HT-29 (cell line): ENCODE measurements around the gene ATRX. TPM values are rescaled to one million over a fixed set of nuclear protein-coding genes. Genes with fewer than 3 reads are reported as not detected.
"Not testable (repeated sequence)": the region's sequence is repeated elsewhere in the genome, so short reads cannot be mapped to it uniquely, and the experiment has no call there.

Source experiments
- DNase-seq: peaks from one replicate; pipeline ENCODE4 v3.0.0-alpha.2; 2015; ENCODE audit warnings: low spot score
- total RNA-seq: library from RNA; depleted of rRNA; stranded (reverse); fragments of >200 nt; shearing (Covaris generic); gene quantifications from 2 replicates; pipeline ENCODE4 v1.2.3, GENCODE V29; 2014

ATRX gene
- total RNA-seq, 1 experiment from 2014 or later, result 52.4 TPM

GRCh38 chrX:77731821-77732419 is 54.1 kb downstream of the ATRX start:
- no peak for DNase-seq

- not testable (repeated sequence) for DNase-seq
Observed at GRCh38 chrX:77726095-77726494, 59.9 kb downstream of the ATRX start.

DNA sequence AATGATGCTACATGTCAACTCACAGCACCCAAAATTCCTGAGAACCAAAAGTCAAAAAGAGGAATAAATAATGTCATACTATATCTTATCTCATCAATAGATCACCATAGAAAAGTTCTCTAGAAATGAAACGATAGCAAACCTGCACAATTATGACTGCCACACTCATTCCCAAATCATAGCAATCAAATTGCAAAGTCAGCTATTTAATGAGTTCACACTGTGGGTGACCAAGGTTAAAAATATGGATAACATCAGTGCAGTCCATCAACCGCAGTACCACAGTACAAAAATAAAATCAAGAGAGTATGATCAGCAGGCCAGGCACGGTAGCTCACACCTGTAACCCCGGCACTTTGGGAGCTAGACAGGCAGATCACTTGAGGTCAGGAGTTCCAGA is 62.3 kb downstream of the ATRX start:
- no peak for DNase-seq

GRCh38 chrX:77719388-77719787 is 66.6 kb downstream of the ATRX start:
- no peak for DNase-seq

GRCh38 chrX:77704881-77705280 is 81.1 kb downstream of the ATRX start:
- no peak for DNase-seq

GRCh38 chrX:77698242-77698641 is 87.8 kb downstream of the ATRX start:
- DNase-seq, result no peak

- no peak for DNase-seq
Observed at GRCh38 chrX:77694491-77694890, 91.5 kb downstream of the ATRX start.

GRCh38 chrX:77693594-77693993 is 92.4 kb downstream of the ATRX start:
- no peak for DNase-seq

DNA sequence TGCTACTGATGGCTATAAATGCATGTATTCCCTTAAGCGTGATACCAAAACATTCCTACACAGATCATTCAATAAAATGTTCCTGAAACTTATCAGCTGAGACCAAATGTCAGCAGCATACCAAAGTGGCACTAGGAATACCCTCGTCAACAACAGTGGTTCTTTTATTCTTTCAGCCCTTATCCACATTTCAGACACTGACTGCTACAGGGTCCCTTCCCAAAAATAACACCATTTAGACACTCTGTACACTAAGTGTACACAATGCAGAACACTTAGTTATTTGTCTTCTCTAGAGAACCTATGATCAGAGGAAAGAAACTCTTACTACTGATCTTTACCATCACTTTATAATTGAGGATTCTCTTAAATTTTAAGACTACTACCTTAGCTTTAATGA is 94.1 kb downstream of the ATRX start:
- DNase-seq, result no peak

- no peak for DNase-seq
Observed at GRCh38 chrX:77689376-77689775, 96.6 kb downstream of the ATRX start.

DNA sequence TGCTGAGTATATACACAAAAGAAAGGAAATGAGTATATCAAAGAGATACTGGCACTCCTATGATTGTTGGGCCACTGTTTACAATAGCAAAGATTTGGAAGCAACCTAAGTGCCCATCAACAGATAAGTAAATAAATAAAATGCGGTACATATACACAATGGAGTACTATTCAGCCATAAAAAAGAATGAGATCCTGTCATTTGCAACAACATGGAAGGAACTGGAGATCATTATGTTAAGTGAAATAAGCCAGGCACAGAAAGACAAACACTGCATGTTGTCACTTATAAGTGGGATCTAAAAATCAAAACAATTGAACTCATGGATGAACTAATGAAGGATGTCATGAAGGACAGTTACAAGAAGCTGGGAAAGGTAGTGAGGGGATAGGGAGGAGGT is 100.3 kb downstream of the ATRX start:
- DNase-seq, result not testable (repeated sequence)

GRCh38 chrX:77679144-77679543 is 106.9 kb downstream of the ATRX start:
- no peak for DNase-seq

DNA sequence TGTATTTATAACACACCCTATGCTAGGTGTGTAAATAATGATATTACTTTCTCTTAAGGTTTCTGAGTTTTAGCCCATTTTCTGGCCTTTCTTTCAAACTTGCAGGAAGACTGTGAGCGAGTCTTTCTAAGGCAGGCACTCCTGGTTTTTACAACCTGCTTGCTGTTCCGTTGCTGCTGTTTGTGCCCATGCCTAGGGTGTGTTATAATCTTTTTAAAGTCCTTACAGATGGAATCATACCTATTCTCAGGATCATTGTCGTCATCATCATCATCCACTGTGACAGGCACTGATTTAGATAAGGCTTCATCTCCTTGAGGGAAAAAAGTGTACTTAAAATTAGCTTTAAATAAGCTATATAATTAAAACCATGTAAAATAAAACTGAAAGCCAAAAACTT is 110.0 kb downstream of the ATRX start:
- no peak for DNase-seq

DNA sequence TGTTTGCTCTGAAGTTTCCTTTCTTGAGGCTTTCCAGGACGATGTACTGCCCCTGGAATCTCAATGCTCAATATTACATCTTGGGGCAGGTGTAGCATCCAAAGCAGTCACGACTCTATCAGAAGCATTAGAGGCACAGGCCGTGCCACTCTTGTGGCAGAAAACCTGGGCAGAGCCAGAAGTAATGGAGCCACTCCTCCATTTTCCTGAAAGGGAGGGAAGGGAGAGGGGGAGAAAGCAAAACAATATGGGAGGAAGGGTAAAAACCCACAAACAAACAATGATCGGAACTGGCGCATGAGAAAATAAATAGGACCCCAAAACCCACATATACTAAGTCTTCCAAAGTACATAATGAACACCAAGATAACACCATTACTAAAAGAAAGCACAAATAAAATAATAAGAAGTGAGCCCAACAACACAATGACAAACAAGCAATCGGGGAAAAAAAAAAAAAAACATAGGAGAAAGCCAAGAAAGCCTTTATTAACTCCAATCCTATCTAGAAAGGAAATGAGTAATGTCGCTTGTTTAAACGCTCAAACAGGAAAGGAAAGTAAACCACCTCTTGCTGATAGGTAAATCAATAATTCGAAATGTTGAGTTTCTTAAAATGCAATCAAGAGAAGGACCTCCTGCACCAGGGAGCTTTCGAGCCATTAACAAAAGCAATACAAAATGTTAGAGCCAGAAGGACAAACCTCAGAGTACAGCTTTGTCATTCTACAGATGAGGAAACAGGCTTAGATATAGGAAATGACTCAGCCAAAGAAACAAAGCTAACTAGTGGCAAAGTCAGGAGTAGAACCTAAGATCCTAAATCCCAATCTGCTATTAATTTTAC is 117.4 kb downstream of the ATRX start:
- DNase-seq, result peak; percentile 33

DNA sequence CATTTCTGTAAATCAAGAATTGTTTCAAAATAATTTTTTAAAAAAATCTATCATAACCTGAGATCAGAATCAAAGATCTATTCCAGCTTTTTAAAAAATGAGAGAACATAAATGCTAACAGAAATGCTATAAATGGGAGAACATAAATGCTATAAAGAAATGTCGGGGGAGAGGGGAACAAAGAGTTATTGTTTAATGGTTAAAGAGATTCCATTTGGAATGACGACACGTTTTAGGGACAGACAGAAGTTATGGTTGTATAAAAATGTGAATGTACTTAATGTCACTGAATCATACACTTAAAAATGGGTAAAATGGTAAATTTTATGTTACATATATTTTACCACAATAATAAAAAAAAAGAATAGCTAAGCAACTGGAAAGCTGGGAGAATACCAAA is 127.1 kb downstream of the ATRX start:
- DNase-seq, result no peak

- no peak for DNase-seq
Observed at GRCh38 chrX:77652095-77652494, 133.9 kb downstream of the ATRX start.

- DNase-seq, result no peak
Observed at GRCh38 chrX:77640702-77641101, 145.3 kb downstream of the ATRX start.

DNA sequence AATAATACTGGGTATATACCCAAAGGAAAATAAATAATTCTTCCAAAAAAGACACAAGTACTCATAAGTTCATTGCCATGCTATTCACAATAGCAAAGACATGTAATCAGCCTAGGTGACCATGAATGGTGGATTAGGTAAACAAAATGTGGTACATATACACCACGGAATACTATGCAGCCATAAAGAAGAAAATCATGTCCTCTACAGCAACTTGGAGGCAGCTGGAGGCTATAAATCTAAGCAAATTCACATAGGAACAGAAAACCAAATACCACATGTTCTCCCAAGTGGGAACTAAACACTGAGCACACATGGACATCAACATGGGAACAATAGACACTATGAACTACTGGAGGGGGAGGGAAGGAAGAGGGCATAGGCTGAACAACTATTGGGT is 146.2 kb downstream of the ATRX start:
- DNase-seq, result no peak

DNA sequence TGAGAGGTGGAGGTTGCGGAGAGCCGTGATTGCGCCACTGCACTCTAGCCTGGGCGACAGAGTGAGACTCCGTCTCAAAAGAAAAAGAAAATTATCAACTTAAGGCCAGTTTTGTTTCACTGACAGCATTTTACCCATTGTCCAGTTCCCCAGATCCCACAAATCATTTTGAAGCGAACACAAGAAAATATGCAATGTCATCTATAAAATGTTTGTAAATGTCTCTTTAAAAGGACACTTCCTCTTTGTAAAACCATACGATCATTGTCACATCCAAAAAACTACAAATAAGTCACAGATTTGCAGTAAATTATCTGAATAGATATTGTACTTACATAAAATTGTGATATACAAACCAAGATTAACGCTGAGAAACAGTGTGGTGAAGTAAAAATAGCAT is 147.6 kb downstream of the ATRX start:
- no peak for DNase-seq

GRCh38 chrX:77635373-77635772 is 150.6 kb downstream of the ATRX start:
- DNase-seq, result no peak

DNA sequence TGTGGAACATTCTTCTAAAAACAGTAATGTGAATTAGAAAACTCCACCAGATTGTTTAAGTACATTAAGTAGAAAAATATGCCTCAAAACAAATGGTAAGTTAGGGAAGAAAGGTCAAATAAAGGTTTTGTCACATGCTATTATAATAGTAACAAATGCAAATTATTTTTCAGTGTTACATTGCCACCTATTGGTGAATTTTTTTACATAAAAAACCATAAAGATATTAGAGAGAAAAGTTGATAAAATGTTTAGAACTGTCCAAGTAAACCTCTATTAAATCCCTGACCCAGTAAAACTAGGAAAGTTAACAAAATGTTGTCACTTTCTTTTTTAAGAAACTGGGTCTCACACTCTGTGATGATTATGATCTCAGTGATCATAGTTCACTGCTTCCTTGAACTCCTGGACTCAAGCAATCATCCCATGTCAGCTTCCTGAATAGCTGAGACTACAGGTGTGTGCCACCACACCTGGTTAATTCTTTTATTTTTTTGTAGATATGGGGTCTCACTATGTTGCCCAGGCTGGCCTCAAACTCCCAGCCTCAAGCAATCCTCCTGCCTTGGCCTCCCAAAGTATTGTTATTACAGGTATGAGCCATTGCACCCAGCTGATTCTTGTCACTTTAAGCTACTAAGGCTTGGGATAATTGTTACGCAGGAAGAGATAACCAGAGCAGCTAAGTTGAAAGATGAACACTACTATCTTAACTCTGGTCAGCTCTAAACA is 157.6 kb downstream of the ATRX start:
- peak; percentile 30 for DNase-seq

DNA sequence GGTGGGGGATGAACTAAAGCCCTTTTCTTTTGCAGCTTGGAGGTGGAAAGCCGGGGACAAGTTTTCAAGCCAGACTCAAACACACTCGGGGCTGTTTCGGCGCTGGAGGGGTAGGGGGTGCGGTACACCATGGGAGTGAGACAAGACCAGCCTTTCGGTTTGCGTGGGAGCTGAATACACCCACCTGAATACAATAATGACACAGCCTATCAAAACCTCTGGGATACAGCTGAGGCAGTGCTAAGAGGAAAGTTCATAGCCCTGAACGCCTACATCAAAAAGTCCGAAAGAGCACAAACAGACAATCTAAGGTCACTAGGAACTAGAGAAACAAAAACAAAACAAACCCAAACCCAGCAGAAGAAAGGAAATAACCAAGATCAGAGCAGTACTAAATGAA is 163.3 kb downstream of the ATRX start:
- DNase-seq, result no peak

GRCh38 chrX:77622233-77622632 is 163.8 kb downstream of the ATRX start:
- no peak for DNase-seq
